Panc1 (cell line): ENCODE measurements around the gene NPEPL1.

Source experiments
- CTCF ChIP-seq: fragments of 450-650 bp; IDR thresholded peaks from 2 replicates; pipeline ENCODE4 v1.5.1; 2017; ENCODE audit warnings: mild to moderate bottlenecking
- POLR2AphosphoS5 ChIP-seq: IDR thresholded peaks from 2 replicates; pipeline ENCODE4 v1.6.1; 2012; ENCODE audit warnings: mild to moderate bottlenecking, low read depth, low read length, moderate library complexity
- REST ChIP-seq, 2 experiments: IDR thresholded peaks; 2 replicates each; pipeline ENCODE4 v1.6.1; 2011 to 2012; ENCODE audit warnings: low read depth in 2 of 2, control low read depth in 1 of 2, low read length in 1 of 2, mild to moderate bottlenecking in 1 of 2, moderate library complexity in 1 of 2; ENCODE audit not compliant: insufficient read depth in 1 of 2
- TCF7L2 ChIP-seq: IDR thresholded peaks from 2 replicates; pipeline ENCODE4 v1.6.1; 2011; ENCODE audit warnings: mild to moderate bottlenecking, low read depth, low read length, inconsistent platforms

- TF ChIP-seq POLR2AphosphoS5 (no peak), TCF7L2 (no peak), CTCF (no peak), REST (IDR thresholded peaks at IDR 0.05; ENCODE audit: insufficient read depth in 1 of 2, low read depth in 2 of 2, low read length in 1 of 2) (no peak)
Observed at GRCh38 chr20:58737198-58737597, 44.6 kb downstream of the NPEPL1 start.
